Stimulated activated CD8-positive, alpha-beta memory T cell treated with anti-CD3 and anti-CD28 coated beads, Interleukin-2, amount 100 ng/mL, for 1 hour (primary cell): ENCODE data around the gene DNAJB8.

Experiments used
- DNase-seq, 2 donors: peaks; one replicate each; pipeline ENCODE4 v3.0.0-alpha.2; 2020; ENCODE audit warnings: low read depth in 2 of 2

Gene DNAJB8

DNA sequence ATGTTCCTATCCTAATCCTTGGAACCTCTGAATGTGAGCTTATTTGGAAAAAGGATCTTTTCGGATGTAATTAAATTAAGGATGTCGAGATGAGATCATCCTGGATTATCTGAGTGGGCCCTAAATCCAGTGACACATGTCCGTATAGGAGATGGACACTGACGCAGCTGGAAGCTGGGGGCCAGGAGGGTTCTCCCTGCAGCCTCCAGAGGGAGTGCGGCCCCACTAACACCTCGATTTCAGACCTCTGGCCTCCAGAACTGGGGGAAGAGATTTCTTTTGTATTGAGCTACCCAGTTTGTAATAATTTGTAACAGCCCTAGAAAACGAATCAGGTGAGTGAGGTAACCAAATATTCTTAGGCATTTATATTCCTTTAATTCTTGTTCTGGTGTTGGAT is 2.5 kb downstream of the DNAJB8 start:
- no peak for DNase-seq

DNA sequence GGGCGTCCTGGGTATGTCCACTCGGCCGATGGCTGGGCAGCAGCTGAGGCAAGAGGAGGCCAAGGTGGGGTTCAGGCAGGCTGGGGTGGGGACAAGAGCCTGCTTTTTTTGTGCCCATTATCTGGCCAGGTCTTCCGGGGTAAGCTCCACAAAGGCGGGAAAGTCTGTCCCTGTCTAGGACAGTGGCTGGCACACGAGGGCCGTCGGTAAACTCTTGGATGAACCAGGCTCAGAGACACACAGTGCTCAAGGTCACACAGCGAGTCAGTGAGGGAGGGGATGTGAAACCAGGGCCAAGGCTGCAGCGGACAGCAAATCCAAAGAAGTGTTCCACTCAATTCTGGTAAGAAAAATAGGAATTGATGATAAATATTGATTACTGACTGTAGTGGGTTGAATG is 2.9 kb downstream of the DNAJB8 start:
- DNase-seq = no peak

DNA sequence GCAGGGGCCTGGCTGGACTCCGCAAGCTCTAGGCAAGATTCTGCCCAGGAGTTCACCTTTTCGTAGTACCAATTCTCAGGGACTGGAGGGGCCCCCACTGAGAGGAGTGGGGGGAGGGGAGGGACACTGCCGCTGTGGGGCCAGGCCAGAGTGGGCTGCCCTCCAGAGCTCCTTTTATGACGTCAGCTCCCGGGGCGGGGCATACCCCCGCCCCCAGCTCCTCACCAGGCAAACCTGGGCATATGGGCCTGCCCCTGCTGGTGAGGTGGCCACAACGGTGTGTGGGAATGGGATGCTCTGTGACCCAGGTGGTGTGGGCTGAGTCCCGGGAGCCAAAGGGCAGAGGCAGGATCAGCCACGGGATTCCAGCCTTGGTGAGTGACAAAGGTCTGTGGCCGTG is 3.3 kb downstream of the DNAJB8 start:
- DNase-seq = no peak

DNA sequence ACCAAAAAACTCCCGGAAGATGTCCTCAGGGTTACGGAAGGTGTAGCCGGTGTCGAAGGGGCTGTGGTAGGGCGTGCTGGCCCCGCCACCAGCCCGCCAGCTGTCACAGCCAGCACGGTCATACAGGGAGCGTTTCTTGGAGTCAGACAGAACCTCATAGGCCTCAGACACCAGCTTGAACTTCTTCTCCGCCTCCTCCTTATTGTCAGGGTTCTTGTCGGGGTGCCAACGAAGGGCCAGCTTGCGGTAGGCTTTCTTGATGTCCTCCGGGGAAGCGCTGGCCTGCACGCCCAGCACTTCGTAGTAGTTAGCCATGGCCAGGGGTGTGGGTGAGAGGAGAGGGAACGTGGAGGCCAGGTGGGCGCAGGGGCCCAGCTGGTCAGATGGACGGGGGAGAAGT is 3.8 kb downstream of the DNAJB8 start:
- no peak for DNase-seq

DNA sequence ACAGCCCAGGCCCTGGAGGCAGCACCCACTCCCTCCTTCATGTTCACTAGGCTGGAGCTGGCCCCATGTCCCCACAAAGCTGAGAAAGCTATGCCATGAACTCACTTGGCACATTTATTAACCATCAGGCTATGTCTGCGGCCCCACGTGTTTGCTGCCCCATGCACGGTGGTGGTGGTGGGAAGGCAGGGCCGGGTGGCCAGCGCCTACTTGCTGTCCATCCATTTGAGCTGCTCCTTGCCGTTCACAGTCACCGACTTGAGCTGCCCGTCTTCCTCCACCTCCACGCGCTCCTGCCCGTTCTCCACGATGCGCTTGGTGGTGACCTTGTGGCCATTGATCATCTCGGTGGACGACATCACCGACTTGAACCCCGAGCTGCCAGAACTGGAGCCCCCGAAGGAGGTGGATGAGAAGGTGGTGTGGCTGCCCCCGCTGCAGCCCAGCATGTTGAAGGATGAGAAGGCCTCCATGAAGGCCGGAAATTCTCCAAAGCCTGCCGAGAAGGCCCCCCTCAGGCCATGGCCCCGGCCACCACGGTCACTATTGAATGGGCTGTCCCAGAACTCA is 4.3 kb downstream of the DNAJB8 start:
- no peak for DNase-seq

DNA sequence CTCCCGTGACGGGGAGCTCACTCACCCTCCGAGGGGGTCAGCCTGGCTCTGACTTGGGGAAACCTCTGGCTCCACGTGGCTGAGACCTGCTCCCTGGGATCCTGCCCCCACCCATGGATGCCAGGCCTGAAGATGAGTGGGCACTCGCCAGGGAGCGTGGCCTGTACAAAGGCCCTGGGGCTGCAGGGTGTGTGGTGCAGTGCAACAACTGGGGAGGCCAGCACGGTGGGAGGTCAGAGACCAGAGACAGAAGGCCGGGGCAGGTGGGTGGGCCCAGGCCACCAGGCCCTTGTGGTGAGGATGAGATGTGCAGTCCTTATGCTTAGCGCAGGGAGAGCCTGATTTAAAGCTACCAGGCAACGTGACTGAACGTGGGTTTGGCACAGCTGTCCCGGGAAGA is 5.0 kb downstream of the DNAJB8 start:
- DNase-seq = no peak

DNA sequence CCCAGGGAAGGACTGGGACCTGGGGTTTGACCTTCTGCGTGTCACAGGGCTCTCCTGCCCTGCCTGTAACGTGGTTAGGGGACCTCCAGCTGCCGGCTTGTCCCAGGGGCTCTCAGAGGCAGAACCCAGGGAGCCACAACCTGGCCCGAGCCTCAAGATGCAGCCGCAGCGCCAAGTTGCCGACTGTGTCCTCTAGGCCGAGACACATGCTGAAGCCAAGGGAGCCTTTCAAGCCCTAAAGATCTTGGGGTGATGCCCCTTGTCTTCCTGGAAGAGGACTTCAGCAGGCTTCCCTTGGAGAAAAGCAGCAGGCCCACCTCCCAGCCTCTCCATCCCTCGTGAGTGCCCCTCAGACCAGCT is 7.2 kb downstream of the DNAJB8 start:
- no peak for DNase-seq

DNA sequence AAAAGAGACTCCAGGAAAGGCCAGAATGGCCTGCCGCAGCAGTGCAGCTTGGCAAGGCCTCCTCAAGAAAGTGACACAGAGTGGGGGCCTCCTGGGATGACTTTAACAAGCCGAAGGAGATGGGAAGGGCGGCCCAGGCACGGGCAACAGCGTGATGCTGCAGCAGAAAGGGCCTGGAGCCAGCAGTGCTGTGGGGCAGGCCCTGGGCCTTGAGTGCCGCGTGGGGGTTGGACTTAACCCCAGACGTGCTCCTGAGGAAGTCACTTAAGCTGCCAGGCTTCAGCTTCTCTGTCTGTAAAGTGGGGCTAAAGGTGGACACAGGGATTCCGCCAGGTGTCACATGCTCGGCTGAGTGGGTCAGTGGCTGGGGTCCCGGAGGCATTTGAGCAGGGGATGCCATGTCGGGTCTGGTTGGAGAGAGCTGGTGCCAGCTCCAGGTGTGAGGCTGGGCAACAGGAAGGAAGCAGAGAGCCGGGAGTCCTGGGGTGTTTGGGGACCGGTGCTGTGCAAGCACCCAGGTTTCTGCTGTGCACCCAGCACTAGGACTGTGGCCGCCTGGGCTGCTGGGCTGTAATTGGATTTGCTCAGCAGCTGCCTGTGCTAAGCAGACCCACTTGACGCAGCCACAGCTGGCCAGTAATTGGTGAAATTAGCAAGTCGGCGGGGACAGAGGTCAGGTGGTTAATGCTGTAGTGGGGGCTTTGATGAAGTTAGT is 7.8 kb downstream of the DNAJB8 start:
- no peak for DNase-seq

DNA sequence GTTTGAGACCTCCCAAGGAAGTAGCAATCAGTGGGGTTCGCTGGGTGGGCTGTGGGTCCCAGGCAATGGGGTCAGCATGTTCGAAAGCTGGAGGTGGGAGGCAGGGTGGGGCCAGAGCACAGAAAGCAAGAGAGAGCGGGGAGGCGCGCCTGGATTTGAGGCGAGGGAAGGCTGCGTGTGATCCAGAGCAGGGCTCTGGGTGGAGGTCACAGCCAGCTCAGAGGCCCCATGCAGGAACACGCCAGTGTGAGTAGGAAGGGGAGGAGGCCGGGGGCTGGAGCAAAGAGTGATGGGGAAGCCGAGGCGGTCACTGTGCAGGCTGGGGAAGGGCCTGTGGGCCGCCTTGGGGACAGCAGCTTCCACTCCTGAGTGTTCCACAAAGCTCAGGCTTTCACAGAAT is 8.8 kb downstream of the DNAJB8 start:
- DNase-seq = no peak

DNA sequence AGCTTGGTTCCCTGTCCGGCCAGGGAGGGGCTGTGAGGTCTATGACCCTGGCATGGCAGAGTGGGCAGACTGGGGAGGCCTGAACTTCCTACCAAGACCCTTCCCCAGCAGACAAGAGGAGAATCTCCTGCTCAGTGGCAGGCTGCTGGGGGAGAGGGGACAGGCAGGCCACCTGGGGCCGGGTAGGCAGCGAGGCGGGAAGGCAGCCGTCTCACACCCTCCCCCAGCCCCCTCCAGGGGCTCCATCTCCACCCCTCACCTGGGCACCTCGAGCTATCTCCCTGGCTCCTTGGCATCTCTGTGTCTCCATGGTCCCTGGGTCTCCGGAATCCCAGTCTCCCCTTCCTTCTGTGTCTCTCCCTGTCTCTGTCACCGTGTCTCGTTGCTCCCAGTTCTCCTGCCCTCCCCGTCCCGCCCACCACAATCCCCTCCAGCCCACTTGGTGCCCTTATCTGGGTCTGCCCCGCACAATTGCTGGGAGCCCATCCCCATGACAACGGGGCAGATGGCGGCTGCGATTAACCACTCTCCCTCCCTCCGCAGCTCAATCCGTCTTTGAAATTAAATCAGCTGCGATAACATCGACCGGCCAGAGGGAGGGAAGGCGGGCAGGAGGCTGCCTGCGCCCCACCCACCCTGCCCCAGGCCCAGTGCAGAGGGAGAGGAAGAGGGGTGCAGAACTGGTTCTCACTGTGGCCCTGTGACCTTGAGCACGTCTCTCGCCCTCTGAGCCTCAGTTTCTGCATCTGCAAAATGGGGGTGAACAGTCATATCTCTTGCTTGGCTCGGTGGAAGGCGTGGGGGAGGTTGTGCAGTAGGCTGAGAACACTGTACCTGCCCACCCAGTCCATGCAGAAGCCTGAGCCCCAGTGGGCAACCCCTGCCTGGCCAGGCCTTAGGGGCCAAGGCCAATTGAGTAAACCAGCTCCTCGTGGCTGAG is 9.6 kb downstream of the DNAJB8 start:
- DNase-seq = no peak

DNA sequence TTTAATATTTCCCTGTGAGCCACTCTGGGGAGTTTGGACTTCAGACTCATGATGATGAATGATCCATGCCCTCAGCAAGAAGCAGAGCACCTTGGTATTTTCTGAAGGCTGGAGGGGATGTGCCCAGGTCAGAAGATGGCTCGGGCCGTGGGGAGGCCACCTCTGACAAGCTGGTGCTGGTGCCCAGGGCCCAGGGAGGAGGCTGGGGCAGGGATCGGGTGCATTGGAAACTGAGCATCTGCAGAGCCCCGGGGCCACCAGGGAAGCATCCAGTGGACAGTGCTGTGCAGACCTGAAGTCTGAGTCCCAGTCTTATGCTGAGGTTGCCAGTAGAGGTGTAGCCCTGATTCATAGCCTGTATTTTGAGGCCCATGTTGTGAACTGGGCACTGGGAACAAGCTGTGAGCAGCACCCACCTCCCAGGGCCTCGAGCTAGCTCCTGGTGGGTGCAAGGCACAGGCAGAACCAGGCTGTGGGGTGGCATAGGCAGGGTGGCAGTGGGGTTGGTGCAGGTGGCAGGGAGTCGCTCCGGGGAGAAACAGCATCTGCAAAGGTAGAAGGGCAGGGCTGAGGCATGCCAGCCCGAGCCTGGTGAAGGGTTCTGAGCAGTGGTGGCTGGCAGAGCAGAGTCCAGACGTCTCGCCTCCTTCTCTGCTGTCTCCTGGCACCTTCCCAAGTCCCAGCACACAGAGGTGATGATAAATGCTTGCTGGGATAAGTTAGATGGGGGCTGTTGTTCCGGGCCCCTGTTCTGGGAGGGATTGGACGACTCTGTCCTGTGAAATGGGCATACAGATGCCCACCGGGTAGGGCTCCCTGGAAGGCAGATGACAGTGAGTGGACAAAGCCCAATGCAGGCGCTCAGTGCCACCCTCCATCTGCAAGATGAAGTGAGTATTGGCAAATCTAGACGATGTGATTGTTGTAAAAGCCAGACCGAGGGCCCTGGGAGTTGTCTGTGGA is 10.6 kb downstream of the DNAJB8 start:
- DNase-seq = no peak

DNA sequence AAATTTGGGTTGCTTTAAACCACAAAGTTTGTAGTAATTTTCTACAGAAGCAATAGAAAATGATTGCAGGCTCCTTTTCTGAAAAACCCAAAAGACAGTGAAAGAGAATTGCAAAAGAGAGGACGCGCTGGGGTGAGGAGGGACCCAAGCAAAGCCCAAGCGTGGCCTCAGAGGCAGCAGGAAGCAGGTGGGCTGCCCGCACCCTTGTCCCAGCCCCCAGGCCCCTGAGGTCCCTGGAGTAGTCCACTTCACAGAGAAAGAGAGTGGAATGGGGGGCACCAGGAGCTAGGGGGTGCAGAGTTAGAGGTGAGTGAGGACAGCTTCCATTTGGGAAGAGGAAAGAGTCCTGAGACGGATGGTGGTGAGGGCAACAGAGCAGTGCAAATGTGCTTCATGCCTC is 11.6 kb downstream of the DNAJB8 start:
- DNase-seq = no peak

DNA sequence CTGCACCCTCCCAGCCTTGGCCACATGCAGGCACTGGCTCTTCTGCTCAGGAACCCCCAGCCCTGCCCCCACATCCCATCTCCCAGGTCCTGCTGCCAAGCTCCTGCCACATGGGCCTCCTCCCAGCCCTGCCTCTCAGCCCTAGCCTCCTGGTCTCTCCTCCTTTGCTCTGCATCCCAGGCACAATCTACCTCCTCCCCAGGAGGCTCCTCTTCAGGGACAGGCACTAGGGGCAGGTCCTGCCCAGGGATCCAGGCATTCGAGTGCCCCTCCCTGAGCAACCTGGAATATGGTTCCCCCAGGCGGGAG is 12.4 kb downstream of the DNAJB8 start:
- DNase-seq = no peak

DNA sequence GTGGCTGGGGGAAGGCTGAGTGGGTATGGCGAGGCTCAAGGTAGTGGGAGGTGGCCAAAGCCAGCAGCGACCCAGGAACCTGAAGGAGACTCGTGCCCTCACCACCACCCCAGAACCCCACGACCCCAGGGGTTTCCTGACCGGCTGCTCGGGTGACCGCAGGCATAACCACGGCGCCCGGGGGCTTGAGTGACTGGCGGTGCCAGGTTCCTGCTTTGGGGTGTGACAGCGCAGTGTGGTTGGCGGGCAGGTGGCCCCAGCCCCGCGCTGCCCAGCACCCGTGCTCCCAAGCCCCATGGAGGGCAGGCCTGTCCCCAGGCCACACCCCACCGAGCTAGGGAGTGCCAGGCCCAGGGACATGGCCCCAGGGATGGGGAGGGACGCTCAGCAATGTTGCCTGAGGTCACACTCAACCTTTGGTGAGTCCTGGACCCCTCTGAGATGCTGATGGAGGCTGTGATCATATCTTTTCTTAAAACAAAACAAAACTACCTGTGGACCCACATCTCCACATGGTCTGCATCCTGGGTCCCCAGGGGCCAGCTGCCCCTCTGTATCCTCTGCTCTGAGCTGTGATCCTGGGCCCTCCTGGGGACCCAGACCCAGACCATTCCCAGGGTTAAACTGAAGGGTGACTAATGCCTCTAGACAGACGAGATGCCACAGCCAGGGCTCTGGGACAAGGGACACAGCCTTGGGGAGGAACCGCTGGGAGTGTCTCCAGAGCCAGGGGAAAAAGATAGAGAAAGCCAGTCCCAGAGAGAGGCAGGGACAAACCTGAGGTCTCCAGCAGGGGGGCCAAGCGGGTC is 13.0 kb downstream of the DNAJB8 start:
- no peak for DNase-seq

DNA sequence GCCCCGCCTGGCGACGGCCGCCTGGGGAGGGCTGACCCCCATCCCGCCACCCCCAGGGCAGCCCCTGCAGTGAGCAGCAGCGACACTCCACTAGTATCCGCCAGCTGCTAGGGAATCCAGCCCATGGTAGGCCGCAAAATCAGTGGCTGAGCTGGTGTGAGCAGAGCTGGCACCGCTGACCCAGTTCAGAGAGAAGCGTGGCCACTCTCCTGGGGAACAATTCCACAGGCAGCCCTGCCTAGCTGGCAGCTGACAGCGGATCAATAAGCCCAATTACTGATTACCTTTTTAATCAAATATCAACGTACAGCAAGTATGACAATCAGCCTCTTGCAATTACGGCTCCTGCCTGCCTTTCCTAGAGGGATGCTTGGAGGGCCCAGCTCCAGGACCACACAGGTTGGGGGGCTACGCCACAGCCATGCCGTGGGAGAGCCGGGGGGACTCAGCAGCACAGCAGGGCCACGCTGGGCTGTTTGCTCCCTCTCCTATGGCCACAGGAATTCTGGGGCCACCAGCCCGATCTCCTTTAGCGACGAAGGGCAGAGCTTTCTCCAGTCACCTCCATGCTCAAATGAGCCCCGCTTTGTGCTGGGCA is 13.9 kb downstream of the DNAJB8 start:
- no peak for DNase-seq

DNA sequence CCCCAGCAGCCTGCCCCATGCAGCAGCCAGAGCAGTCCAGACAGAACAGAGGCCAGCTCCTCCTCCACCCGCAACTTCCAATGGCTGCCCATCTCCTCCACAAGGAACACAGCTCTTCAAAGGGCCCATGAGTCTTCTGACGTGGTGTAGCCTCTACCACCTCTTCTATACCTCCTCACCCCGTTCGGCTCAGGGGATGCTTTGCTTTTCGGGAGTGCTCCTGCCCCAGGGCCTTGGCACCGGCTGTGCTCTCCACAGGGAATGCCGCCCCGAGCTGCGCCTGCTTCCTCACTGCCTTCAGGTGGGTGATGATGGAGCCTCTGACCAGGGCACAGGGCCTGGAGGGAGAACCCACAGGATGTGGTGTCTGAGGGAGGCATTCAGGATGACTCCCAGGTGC is 14.6 kb downstream of the DNAJB8 start:
- no peak for DNase-seq

DNA sequence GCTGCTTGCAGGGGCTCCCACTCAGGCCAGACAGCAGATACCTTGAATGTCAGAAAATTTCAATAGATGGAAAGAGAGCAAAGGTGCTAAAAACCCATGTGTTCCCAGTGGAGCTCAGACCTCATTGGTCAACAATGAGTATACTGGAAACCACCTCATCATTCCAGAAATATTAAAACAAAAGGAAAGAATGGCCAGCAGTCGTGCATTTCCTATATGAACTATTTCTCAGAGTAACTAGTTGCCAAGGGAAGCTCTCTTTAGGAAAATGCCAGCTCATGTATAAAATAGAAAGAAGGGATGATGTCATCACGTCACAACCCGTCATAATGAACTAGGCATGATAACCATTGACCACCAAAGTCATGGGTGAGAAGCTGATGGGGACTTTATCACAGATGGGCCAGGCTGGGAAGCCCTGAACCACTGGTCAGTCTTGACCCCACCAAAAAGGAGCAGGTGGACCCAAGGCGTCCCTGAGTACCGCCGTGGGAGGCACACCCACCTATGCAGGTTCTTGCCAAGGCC is 17.5 kb downstream of the DNAJB8 start:
- DNase-seq = no peak

DNA sequence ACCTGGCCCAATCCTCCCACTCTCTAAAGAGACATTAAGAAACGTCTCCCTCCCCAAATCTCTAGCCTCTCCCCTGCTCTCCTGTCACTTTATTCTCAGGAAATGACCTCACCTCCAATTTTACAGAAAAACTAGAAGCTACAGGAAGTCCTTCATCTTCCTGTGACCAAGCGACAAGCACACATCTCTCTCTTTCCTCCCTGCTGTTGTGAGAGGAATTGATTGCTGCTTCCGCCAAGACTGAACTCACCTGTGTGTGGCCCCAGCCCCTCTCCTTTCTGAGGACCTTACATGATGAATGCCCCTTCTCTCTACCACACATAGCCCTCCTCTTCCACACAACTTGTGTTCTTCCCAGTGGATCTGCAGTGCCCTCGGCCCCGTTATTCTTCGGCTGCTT is 18.2 kb downstream of the DNAJB8 start:
- DNase-seq = no peak

DNA sequence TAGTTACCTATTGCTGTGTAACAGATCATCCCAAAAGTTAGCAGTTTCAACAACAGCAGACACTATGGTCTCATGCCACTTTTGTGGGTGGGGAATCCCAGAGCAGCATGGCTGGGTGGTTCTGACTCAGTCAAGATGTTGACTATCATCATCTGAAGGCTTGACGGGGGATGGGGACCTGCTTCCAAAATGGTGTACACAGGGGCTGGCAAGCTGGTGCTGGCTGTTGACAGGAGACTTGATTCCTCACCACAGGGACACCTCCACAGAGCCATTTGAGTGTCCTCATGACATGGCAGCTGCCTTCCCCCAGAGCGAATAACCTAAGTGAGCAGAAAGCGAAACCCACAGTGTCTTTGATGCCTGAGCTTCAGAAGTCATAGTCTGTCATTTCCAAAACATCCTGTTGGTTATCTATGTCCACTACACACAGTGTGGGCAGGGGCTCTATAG is 19.1 kb downstream of the DNAJB8 start:
- DNase-seq = no peak

DNA sequence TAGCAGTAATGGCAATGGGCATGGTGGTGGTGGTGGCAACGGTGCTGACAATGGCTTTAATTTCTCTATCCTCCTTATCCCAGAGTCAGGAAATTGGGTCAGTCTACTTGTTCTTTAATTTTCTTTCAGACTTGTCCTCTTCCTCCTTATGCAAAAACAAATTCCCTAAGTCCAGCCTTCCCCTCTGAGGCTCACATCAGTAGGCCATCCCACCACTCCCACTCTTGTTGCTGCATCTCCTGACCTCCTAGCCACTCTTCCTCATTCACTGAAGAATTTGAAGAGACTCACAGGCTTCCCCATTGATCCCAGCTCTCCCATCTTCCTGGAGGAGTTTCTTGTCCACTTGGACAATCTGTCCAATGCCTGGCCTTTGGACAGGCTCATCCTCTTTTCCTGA is 19.9 kb downstream of the DNAJB8 start:
- no peak for DNase-seq
